ENCODE results near the gene AURKA.

- TF ChIP-seq EZH2 (IDR thresholded peaks at IDR 0.05) (no peak), POLR2AphosphoS5 (IDR thresholded peaks at IDR 0.05; ENCODE audit: borderline replicate concordance, low read depth, low read length) (no peak), FOXP2 (optimal IDR thresholded peaks at IDR 0.05; ENCODE audit: control extremely low read depth, extremely low read length, insufficient read depth) (no peak)
These were observed 14.9 kb upstream of the AURKA start for GRCh38 chr20:56406910-56407309.

Measured in SK-N-MC (cell line).